ENCODE data around the gene SMARCD1. TPM values are rescaled to one million over a fixed set of nuclear protein-coding genes. Genes with fewer than 3 reads are reported as not detected.

Gene SMARCD1
- total RNA-seq, 1 donor from 2014 or later, result 49.3 TPM

DNA sequence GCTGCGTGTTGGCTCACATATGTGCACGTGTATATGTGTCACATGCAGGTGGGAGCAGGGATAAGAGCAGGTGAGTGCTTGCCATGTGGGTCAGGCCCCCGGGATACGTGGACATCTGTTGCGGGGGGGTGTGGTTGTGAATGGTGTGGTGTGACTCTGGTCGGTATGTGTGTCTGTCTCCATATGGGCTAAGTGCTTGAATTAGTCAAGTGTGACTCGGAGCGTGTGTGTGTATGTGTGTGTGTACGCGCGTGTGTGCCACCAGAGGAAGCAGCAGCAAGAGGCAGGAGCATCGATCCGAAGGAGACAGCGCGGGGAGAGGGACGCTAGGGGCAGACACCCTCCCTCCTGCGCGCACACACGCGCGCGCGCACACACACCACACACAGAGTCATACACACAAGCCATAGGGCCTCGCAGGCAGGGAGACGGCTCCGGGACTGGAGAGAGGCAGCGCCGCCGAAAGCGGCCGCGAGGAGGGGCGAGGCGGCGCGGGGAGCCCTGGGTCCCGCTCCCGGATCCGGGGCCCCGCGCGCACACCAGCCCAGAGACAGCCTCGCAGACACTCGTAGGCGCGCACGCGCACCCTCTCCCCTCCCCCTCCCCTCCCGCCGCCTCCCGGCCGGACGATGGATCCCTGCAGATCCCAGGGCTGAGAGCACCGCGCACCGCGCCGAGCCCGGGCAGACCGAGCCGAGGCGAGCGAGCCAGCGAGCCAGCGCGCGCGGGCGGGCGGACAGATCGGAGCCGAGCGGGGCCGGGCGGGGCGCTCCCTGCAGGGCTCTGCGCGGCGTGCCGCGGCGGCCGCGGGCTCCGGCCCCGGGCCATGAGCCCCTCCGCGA, 27.9 kb upstream of the SMARCD1 start, which contains the start of gene ASIC1:
TSS of gene ASIC1 (plus strand) at position 597 of the 842 bp plus-strand sequence. CDS start 1,171 bp downstream, outside the sequence.
- DNase-seq, result peak; percentile 77

DNA sequence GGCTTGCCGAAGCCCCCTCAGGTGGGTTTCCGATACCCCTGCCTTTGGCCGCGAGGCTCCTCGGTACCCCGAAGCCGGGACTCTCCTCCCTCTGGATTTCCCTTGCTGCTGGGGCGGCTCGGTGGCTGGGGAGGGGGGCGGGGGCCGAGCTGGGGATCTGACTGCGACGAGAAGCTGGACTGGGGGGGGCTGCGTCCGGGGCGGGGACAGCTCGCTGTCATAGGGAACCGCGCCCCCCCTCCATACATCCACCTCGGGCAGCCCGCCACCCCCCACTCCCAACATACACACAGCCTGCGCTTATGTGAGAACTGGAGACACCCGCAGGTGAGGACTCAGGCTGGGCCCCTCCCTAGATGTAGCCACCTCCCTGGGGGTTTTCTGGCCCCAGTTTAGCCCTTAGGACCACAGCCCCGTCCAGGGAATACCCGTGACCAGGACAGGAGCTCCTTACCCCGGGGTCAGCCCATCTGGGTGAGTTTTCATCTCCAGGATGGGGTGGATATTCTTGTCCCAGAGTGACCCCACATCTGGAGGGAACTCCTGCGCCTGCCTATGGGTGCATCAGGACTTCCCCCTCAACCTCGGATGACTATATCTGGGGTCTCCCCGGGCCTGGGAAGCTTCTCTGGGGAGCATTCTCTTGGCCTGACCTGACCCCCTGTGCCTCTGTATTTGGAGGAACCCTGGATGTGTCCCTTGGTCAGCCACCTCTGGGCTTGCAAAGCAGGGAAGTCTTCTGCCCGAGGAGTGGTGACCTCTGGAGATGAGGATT, 27.1 kb upstream of the SMARCD1 start:
- no peak for DNase-seq

DNA sequence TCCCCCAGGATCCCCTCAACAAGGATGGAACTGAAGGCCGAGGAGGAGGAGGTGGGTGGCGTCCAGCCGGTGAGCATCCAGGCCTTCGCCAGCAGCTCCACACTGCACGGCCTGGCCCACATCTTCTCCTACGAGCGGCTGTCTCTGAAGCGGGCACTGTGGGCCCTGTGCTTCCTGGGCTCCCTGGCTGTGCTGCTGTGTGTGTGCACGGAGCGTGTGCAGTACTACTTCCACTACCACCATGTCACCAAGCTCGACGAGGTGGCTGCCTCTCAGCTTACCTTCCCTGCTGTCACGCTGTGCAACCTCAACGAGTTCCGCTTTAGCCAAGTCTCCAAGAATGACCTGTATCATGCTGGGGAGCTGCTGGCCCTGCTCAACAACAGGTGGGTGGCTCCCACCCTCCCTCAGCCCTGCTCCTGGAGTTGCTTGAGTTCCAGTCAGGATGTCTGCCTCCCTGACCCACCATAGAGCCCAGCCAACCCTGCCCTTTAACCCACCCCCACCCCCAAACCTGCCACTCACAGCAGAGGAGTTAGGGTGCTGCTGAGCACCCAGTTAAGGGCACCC, 26.3 kb upstream of the SMARCD1 start:
- DNase-seq, result no peak

DNA sequence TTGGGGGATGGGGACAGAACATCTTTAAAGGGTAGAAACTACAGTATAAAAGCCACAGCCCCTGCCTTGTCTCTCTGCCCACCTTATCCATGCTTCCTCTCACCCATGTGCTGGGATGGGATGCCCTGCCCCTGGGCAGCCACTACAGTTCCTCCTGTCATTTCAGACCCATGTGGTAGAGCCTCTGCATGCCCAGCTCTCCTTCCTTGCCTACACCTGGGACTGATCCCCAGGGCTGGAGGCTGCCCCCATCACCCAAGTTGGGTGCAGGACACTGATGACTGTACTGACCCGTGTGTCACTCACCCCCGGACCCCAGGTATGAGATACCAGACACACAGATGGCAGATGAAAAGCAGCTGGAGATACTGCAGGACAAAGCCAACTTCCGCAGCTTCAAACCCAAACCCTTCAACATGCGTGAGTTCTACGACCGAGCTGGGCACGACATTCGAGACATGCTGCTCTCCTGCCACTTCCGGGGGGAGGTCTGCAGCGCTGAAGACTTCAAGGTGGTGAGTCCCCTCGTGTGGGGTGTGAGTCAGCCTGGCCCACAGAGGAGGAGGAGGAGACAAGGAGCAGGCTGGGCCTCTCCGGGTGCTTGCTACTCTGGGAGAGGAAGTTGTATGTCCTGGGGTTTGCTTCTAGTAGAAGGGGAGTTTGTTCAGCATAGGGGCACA, 25.6 kb upstream of the SMARCD1 start:
- no peak for DNase-seq

DNA sequence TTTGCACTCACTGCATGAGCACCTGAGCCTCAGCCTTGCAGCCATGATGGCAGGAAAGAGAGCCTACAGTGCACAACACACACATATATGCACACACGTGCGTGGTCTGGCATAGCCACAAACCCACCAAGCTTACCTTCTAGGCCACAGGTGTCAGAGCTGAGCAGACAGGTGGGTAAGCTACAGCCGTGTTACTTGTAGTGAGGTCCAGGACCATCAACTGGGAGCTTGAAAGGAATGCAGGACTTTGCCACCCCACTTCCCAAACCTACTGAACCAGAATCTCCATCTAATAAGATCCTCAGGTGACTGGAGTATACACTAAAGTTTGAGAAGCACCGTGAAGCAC, 25.0 kb upstream of the SMARCD1 start:
- no peak for DNase-seq

DNA sequence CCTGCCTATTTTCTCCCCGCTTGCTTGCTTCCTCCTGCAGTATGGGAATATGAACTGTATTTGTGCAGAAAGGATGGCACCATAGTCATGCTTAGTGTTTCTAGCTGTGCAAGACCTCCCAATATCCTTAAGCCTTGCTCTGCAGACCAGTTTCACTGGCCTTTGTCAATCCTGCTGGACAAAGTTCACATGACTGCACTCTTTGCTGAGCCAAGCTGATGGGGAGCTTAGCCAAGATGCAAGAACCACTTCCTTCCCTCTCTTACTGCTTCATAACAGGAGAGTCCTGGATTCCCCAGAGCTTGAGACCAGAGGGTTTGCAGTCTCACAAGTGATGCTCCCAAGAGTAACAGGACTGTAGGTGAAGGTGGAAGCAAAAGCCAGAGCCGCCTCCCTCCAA, 24.0 kb upstream of the SMARCD1 start:
- no peak for DNase-seq

DNA sequence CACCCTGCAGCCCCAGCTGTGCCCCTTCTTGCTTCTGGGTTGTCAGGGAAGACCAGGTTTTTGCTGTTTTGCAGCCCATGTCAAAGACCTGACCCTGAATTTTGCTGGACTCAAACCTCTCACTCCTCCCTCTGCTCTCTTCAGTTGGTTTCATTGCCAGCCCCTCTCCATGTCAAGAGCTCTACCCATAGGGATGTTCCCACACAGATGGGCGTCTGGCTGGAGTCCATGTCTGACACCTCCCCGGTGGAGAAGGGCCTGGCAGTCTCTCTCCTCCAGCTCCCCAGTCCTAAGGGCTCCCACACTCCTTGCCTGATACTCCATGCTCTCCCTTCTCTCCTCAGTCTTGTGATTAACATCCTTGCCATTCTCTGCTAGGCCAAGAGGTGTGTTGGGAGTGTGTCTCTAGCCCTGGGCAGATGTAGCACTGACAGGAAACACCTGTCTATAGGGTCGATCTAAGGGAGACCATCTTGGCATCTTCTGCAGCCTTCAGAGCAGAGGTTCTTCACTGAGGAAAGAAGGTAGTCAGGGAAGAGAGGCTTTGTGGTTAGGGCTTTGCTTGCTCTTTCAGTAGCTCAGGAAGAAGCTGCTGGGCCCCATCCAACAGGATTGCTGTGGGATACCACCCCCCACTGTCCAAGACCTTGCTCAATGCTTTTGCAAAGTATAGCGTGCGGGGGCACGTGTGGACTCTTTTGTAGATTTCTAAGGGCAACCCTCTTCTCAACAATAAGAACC, 23.0 kb upstream of the SMARCD1 start:
- no peak for DNase-seq

DNA sequence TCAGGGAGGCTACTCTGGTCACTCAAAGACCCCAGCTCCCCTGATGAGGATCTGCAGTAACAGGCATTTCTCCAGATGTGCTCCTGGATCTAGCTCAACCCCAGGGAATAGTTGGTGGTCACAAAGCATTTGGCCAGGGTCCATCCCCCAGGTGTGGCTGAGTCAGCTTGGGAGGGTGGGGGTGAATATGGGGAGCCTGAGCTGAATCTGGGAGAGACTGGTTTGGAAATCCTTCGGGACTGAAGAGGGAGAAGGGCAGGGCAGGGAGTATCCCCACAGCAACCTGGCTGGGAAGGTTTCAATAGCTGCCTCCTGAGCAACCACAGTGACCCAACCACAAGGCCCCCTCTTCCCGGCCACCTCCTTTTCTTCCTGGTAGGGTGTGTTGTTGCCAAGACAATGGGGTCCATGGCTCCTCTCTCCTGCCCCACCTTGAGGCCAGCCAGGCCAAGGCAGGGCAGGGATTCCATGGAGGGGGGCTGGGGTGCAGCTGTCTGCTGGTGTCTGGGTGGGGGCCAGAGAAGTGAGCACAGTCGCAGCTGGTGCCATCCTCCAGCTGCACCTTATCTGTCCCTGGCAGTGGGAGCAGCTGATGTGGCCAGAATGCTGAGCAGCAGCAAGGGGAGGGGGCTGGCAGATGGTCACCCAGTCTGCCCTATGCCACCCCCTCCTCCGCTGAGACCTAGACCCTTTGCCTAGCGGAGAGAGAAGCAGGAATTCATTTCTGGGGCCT, 22.2 kb upstream of the SMARCD1 start:
- no peak for DNase-seq

DNA sequence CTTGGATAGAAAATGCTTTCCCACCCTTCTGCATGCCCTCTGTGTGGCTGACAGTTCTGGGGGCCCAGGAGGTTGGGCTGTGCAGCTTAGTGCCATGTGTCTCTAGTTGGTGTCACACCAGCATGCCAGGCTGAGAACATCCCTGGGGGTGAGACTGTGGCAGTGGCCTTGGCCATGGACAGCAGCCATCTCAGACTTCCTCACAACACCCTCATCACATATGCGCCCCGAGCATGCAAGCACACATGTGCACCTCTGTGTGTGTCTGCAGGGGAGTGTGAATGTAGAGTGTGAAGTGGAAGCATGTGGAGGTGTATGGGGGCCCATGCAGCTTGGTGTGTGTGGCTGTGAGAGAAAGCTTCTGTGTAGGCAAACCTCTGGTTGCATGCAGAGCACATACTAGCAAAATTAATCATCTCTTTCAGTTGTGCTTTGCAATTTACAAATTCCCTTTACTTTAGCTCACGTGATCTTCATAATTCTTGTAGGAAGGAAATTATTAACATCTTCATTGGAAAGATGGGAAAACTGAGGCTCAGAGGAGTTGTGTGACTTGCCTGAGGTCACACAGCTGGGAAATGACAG, 19.3 kb upstream of the SMARCD1 start:
- no peak for DNase-seq

DNA sequence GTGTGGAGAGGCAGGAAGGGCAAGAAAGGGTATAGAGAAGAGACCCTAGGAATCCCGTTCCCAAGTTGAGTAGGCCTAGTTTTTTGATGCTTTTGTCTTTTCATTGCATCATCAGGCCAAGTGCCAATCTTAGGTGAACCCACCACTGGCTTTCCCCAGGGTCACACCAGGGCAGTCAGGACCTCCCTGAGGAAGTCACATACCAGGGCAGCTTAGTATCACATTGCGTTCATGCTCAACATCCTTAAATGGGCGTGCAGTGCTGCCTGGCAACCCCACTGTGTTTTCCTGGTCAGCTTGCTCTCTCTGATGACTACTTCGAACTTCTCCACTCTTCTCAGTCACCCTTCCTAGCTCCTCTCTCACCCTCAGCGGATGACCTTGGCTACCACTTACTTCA, 18.7 kb upstream of the SMARCD1 start:
- no peak for DNase-seq

DNA sequence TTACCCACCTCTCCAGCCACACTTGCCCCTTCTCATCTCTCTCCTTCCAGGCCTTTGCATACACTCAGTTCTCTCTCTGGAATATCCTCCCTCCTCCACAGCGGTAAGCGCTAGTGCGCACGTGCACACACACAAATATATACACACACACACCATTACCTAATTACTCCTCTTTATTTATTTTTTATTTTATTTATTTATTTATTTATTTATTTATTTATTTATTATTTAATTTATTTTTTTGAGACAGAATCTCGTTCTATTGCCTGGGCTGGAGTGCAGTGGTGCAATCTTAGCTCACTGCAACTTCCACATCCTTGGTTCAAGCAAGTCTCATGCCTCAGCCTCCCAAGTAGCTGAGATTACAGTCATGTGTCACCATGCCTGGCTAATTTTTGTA, 16.1 kb upstream of the SMARCD1 start:
- DNase-seq, result no peak

DNA sequence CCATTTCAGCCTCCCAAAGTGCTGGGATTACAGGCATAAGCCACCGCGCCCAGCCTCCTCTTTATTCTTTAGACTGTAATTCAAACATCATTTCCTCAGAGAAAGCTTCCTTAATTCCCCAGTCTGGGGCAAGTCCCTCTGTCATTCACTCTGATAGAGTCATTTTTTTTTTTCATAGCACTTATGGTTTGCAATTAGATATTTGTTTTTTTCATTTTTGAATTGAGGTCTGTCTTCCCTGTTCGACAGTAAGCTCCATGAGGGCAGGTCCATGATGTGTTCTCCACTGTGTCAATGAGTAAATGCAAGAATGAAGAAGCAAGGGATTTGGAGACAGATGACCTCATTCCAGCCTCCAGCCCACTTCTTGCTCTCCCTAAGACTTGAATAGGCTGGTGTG, 15.6 kb upstream of the SMARCD1 start:
- no peak for DNase-seq

DNA sequence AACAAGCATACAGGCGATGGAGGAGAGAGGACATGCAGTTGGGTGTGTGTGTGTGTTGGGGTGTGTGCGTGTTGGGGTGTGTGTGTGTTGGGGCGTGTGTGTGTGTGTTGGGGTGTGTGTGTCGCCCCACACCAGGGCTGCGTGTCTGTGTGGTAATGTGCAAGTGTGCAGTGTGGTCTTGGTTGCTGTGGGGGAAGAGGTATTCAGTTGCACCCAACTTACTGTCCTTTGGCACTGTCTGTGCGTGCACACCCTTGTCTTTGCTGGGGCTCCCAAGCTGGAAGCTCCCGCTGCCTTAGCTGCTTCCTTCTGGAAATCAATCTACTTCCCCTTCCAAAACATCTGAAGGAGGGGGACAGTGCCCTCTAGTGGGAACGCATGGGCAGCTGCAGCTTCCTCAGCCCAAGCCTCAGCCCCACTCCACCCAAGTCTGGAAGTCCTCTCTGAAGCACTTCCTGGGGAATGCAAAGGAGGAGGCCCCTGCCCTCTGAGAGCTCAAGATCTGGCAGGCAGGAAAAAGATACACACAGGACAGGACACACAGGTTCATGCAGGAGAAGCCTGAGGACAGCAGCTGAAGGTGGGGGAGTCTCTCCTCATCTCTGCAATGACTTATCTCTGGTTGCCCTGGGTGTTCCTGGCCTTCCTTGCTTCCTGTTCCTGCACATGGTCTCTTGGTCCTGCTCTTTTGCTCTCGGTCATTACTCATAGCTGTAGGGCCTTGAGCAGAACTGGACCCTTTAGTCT, 14.7 kb upstream of the SMARCD1 start:
- DNase-seq, result peak; percentile 63

DNA sequence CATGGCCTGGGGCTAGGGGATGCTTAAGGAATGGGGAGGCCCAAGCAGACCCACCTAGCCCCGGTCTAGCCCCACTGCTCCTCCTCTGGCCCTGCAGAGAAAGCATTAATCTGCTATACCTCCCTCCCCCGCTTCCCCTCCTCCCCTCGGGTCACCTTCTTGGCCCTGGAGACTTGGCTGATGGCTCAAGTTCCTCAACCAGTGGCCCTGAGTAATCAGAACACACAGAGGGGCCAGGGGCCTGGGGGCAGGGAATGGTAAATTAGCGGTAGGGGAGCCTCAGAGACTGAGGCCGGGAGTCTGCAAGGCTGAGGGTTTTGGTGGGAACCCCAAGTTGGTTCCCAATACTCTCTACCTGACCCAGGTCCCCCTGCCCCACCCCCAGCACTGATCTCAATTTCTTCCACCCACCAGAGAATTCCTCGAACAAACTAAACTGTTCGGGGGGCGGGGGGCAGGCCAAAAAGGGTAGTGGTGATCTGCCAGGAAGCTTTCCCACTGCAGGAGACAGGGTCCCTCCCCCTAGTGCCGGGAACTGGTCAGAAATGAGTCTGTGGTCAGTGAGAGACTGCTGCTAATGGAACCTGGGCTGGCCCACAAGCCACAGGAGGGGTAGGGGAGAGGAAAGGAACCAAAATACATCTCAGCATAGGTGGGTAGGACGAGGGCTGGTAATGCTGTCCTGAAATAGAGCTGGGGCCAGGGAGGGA, 12.8 kb upstream of the SMARCD1 start:
- DNase-seq, result no peak

DNA sequence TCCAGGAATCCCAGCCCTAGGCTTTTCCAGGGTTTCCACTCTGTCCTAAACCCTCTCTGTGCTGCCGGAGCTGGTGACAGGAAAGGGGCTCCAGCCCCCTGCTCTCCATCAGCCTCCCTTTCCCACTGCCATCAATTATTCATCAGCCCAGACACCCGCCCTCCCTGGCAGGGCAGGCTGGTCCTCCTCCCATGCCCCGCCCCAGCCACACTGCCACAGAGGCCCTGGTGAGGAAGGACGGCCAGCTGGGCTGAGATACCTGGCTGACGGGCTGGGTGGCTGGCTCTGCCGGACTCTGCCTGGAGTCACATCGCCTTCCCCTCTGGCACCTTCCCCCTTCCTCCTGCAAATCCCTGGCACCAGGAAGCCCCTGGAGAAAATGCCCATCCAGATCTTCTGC, 11.9 kb upstream of the SMARCD1 start:
- no peak for DNase-seq

DNA sequence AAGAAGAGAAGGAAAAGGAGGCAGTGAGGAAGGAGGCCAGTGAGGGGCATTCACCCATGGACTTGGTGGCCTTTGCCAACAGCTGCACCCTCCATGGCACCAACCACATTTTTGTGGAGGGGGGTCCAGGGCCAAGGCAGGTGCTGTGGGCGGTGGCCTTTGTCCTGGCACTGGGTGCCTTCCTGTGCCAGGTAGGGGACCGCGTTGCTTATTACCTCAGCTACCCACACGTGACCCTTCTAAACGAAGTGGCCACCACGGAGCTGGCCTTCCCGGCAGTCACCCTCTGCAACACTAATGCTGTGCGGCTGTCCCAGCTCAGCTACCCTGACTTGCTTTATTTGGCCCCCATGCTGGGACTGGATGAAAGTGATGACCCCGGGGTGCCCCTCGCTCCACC, 11.4 kb upstream of the SMARCD1 start:
- no peak for DNase-seq

DNA sequence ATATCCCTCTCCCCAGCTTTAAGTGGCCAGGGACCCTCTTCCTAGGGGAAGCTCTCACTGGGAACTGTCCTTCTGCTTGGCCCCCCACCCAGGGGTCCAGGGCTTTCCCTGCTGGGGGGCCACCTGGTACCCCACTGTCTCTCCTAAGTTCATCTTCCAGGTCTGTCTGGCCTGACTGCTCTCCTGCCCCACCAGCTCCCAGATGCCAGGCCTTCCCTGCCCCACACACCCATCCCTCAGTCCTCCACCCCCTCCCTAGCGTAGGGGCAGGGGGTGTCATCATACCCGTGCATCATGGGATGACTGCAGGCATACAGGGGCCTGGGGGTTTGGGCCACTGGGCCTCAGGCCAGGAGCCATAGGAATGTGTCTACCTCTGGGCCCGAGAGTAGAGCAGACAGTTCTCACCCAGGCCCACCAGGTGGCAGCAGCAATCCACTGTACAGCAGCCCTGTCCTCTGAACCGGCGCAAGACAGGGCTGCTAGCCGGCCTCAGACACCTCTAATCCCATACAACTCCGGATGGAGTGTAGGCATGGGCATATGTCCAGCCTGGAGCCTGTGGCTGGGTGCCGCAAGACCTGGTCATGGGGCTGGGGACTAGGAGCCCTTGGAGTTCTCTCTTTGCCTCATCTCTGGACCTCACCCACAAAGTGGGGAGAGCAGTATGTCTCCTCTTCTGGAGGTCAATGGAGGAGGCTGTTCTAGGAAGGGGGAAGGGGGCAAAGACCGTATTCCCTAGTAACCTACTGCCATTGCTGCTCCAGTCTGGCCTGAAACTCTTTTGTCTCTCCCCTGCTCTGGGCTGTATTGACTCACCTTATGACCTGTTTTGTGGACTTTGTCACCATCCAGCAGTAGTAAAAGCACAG, 10.0 kb upstream of the SMARCD1 start:
- peak; percentile 75 for DNase-seq

DNA sequence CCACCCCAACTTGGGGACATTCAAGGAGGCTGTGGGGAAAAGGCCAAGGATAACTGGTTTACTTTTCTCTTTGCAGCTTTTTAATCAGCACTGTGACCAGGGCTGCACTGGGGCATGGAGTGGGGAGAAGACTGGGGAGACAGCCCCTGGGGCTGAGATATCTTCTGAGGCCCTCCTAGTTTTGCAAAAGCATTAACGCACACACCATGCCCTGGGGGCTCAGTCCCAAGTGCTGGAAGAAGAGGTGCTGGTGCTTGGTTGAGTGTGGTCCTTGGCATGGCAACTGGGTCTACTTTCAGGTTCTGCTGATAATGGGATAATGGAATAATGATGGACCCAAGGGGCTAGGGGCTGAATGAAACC, 9.4 kb upstream of the SMARCD1 start:
- DNase-seq, result no peak

DNA sequence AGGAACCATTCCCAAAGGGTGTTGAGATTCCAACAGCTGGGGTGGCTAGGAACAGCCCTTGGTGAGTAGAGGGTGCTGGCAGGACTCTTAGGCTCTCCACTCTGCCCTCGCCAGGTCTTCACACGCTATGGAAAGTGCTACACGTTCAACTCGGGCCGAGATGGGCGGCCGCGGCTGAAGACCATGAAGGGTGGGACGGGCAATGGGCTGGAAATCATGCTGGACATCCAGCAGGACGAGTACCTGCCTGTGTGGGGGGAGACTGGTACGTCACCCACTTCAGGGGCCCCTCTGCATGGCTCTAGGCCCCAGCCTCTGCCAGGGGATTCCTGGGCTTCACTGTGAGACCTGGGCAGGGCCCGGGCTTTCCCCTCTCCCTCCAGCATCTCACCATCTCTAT, 8.0 kb upstream of the SMARCD1 start:
- no peak for DNase-seq

Measured in occipital lobe (tissue), 2 donors.